ENCODE results near the gene PHACTR2.
"Not testable (repeated sequence)": the region's sequence is repeated elsewhere in the genome, so short reads cannot be mapped to it uniquely, and the experiment has no call there.

The PHACTR2 gene

DNA sequence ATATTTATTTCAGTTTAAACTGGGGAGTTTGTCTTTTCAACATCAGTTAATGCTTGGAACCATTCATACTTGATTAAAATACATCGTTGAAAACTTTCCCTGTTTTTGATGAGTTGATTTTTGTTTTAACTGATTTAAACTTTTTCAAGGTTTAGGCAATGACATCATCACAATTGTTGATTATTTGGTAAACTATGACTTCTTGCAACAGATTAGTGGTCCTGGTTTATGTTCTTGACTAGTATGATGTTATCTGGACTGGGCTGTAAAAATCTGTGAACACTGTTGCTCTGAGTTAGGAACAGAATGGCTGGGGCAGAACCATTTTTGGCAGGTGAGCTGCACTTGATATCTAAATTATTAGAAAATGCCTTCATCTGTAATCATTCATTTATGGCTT lies 186.5 kb downstream of the PHACTR2 start, which contains the start of gene ZC2HC1B:
Gene ZC2HC1B (plus strand): TSS at position 241 of the 400 bp plus-strand sequence. CDS start 66 bp downstream, at position 307.
- TF ChIP-seq, protein P1, sequence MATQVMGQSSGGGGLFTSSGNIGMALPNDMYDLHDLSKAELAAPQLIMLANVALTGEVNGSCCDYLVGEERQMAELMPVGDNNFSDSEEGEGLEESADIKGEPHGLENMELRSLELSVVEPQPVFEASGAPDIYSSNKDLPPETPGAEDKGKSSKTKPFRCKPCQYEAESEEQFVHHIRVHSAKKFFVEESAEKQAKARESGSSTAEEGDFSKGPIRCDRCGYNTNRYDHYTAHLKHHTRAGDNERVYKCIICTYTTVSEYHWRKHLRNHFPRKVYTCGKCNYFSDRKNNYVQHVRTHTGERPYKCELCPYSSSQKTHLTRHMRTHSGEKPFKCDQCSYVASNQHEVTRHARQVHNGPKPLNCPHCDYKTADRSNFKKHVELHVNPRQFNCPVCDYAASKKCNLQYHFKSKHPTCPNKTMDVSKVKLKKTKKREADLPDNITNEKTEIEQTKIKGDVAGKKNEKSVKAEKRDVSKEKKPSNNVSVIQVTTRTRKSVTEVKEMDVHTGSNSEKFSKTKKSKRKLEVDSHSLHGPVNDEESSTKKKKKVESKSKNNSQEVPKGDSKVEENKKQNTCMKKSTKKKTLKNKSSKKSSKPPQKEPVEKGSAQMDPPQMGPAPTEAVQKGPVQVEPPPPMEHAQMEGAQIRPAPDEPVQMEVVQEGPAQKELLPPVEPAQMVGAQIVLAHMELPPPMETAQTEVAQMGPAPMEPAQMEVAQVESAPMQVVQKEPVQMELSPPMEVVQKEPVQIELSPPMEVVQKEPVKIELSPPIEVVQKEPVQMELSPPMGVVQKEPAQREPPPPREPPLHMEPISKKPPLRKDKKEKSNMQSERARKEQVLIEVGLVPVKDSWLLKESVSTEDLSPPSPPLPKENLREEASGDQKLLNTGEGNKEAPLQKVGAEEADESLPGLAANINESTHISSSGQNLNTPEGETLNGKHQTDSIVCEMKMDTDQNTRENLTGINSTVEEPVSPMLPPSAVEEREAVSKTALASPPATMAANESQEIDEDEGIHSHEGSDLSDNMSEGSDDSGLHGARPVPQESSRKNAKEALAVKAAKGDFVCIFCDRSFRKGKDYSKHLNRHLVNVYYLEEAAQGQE (IDR thresholded peaks at IDR 0.05; ENCODE audit: insufficient replicate concordance, low read depth) = no peak
- TF ChIP-seq POLR2AphosphoS5 (IDR thresholded peaks at IDR 0.05; ENCODE audit: low read depth) = no peak
- TF ChIP-seq, protein P2, sequence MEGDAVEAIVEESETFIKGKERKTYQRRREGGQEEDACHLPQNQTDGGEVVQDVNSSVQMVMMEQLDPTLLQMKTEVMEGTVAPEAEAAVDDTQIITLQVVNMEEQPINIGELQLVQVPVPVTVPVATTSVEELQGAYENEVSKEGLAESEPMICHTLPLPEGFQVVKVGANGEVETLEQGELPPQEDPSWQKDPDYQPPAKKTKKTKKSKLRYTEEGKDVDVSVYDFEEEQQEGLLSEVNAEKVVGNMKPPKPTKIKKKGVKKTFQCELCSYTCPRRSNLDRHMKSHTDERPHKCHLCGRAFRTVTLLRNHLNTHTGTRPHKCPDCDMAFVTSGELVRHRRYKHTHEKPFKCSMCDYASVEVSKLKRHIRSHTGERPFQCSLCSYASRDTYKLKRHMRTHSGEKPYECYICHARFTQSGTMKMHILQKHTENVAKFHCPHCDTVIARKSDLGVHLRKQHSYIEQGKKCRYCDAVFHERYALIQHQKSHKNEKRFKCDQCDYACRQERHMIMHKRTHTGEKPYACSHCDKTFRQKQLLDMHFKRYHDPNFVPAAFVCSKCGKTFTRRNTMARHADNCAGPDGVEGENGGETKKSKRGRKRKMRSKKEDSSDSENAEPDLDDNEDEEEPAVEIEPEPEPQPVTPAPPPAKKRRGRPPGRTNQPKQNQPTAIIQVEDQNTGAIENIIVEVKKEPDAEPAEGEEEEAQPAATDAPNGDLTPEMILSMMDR (IDR thresholded peaks at IDR 0.05; ENCODE audit: insufficient read depth, low read length) = no peak
- no peak for TF ChIP-seq SPI1 (IDR thresholded peaks at IDR 0.05; ENCODE audit: borderline replicate concordance, low read depth)
- no peak for TF ChIP-seq GABPA (IDR thresholded peaks at IDR 0.05; ENCODE audit: low read depth)
- Histone ChIP-seq H3K4me3 (replicated peaks; ENCODE audit: insufficient read depth, low read length) (no peak within 1 kb of the TSS), H3K27ac (replicated peaks) (no peak within 1 kb of the TSS), H3K27me3 (ENCODE audit: insufficient read depth, poor library complexity, severe bottlenecking) (no peaks in the 10 kb centered on the region)
- DNase-seq (ENCODE audit: low read depth in 1 of 2, low spot score in 1 of 2) = no peak

DNA sequence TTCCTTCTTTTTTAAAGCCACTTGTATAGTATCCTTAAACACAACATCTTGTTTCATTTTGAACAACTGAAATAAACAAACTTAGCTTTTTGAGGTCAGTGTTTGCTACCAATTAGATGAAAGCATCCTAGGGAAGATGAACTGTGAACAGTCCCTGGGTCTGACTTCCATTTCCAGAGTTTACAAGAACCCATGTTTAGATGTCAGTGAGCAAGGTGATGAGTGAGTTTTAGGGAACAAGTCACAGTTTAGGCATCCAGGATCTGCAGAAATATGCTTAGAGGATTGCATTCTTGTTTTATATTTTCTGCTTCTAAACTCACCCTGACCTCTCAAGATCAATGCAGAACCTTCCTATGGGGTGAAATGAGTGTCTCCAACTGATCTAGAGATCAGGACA lies 189.5 kb downstream of the PHACTR2 start:
- no peak overlapping the region for H3K4me3 ChIP-seq (replicated peaks; ENCODE audit: insufficient read depth, low read length)
- H3K27me3 ChIP-seq (ENCODE audit: insufficient read depth, poor library complexity, severe bottlenecking) = no peaks in the 10 kb centered on the region
- no peak overlapping the region for H3K27ac ChIP-seq (replicated peaks)
- DNase-seq (ENCODE audit: low read depth in 1 of 2, low spot score in 1 of 2) = no peak
- TF ChIP-seq SPI1 (IDR thresholded peaks at IDR 0.05; ENCODE audit: borderline replicate concordance, low read depth) = no peak
- TF ChIP-seq, protein P1 (IDR thresholded peaks at IDR 0.05; ENCODE audit: insufficient replicate concordance, low read depth) = no peak
- TF ChIP-seq, protein P2 (IDR thresholded peaks at IDR 0.05; ENCODE audit: insufficient read depth, low read length) = no peak
- TF ChIP-seq GABPA (IDR thresholded peaks at IDR 0.05; ENCODE audit: low read depth) = no peak
- TF ChIP-seq POLR2AphosphoS5 (IDR thresholded peaks at IDR 0.05; ENCODE audit: low read depth) = no peak

DNA sequence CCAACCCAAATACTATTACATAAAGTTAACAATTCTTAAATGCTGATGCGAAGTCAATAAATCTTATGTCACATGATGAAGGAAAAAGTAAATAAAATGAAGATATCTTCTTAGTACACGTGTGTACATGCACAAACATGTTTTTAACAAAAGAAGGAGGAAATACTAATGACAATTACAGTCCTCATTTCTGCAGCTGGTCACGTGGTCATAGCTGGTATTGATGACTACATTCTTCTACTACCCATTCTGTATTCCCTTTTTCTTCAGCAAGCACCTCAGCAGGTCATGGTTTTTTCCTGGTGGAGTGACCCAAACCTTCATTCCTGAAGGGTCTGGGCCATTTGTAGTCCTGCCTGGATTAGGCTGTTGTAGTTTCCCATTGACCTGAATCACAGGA lies 191.0 kb downstream of the PHACTR2 start:
- not testable (repeated sequence) for H3K27me3 ChIP-seq (ENCODE audit: insufficient read depth, poor library complexity, severe bottlenecking); H3K4me3 ChIP-seq (replicated peaks; ENCODE audit: insufficient read depth, low read length); DNase-seq (ENCODE audit: low read depth in 1 of 2, low spot score in 1 of 2); H3K27ac ChIP-seq (replicated peaks)

DNA sequence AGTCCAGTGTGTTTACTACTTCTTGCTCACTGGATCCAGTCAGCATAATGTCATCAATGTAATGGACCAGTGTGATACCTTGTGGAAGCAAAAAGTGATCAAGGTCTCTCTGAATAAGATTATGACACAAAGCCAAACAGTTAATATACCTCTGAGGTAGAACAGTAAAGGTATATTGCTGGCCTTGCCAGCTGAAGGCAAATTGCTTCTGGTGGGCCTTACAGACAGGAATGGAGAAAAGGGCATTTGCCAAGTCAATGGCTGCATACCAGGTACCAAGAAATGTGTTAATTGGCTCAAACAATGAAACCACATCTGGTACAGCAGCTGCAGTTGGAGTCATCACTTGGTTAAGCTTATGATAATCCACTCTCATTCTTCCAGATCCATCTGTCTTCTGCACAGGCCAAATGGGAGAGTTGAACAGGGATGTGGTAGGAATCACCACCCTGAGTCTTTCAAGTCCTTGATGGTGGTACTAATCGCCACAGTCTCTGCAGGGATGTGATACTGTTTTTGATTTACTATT lies 193.5 kb downstream of the PHACTR2 start:
- not testable (repeated sequence) for H3K27me3 ChIP-seq (ENCODE audit: insufficient read depth, poor library complexity, severe bottlenecking); H3K27ac ChIP-seq (replicated peaks); DNase-seq (ENCODE audit: low read depth in 1 of 2, low spot score in 1 of 2); H3K4me3 ChIP-seq (replicated peaks; ENCODE audit: insufficient read depth, low read length)

DNA sequence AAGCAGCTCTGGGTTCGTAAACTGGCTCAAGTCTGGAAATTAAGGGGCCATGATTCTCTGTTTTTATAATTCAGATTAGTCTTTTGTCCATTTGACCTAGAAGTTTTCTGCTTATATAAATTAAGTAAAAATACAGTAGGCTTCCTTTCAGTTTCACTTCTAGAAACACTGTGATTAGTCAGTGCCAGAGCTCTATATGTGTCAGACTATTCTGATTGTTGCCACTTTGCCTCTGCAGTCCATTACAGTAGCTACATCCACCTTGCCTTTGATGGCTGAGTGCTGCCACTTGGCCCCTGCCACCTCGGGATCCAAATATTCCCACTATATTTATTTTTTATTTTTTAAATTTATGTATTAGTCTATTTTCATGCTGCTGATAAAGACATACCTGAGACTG lies 194.4 kb downstream of the PHACTR2 start:
- no peak overlapping the region for H3K4me3 ChIP-seq (replicated peaks; ENCODE audit: insufficient read depth, low read length)
- TF ChIP-seq, protein P2 (IDR thresholded peaks at IDR 0.05; ENCODE audit: insufficient read depth, low read length) = no peak
- TF ChIP-seq GABPA (IDR thresholded peaks at IDR 0.05; ENCODE audit: low read depth) (no peak), POLR2AphosphoS5 (IDR thresholded peaks at IDR 0.05; ENCODE audit: low read depth) (no peak), SPI1 (IDR thresholded peaks at IDR 0.05; ENCODE audit: borderline replicate concordance, low read depth) (no peak)
- TF ChIP-seq, protein P1 (IDR thresholded peaks at IDR 0.05; ENCODE audit: insufficient replicate concordance, low read depth) = no peak
- no peak overlapping the region for H3K27ac ChIP-seq (replicated peaks)
- no peaks in the 10 kb centered on the region for H3K27me3 ChIP-seq (ENCODE audit: insufficient read depth, poor library complexity, severe bottlenecking)
- DNase-seq (ENCODE audit: low read depth in 1 of 2, low spot score in 1 of 2) = no peak

DNA sequence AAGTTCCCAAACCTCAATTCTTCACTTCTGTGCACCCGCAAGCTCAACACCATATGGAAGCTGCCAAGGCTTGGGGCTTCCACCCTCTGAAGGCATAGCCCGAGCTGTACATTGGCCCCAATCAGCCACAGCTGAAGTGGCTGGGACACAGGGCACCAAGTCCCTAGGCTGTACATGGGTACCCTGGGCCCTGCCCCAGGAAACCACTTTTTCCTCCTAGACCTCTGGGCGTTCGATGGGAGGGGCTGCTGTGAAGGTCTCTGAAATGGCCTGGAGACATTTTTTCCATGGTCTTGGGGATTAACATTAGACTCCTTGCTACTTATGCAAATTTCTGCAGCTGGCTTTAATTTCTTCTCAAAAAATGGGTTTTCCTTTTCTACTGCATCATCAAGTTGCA lies 195.8 kb downstream of the PHACTR2 start:
- not testable (repeated sequence) for DNase-seq (ENCODE audit: low read depth in 1 of 2, low spot score in 1 of 2); H3K4me3 ChIP-seq (replicated peaks; ENCODE audit: insufficient read depth, low read length)

More for the DNA sequence above, 195.8 kb downstream of the PHACTR2 start:
- H3K27ac ChIP-seq (replicated peaks); H3K27me3 ChIP-seq (ENCODE audit: insufficient read depth, poor library complexity, severe bottlenecking): not testable (repeated sequence)

Data from HL-60 (cell line).